WTC11 (cell line): Measurements from ENCODE around the gene LARP4B. TPM values are rescaled to one million over a fixed set of nuclear protein-coding genes. Genes with fewer than 3 reads are reported as not detected.

Experiments
- ATAC-seq: fragments of 200-7000 bp; cut with Tn5 transposase; 2 replicates; pipeline ENCODE4 v1.10.0; 2021; ENCODE audit warnings: mild to moderate bottlenecking, moderate library complexity
- CTCF ChIA-PET: fragments of 300-600 bp; sonication (Branson Sonifier 250); formaldehyde crosslinking; loops from one replicate; lab custom pipeline; 2021; ENCODE audit warnings: antibody characterized with exemption; lab: Charles Lee
- POLR2A ChIA-PET: fragments of 350-600 bp; sonication (Branson Sonifier 250); formaldehyde crosslinking; loops from one replicate; lab custom pipeline; 2021; ENCODE audit warnings: antibody characterized with exemption; lab: Charles Lee
- DNase-seq: peaks from one replicate; pipeline ENCODE4 v3.0.0; 2021; ENCODE audit warnings: low spot score
- H3K27ac Mint-ChIP-seq: 2 replicates; pipeline ENCODE4 v1.8.0; 2021; ENCODE audit warnings: mixed read lengths
- H3K27me3 Mint-ChIP-seq: 2 replicates; pipeline ENCODE4 v1.8.0; 2021; ENCODE audit warnings: low read depth, mild to moderate bottlenecking, moderate library complexity, mixed read lengths
- H3K36me3 Mint-ChIP-seq: 2 replicates; pipeline ENCODE4 v1.8.0; 2021; ENCODE audit warnings: mixed read lengths
- H3K4me1 Mint-ChIP-seq: 2 replicates; pipeline ENCODE4 v1.8.0; 2022; ENCODE audit warnings: mixed read lengths
- H3K4me3 Mint-ChIP-seq: 2 replicates; pipeline ENCODE4 v1.8.0; 2021; ENCODE audit warnings: mild to moderate bottlenecking, moderate library complexity, mixed read lengths
- H3K9me3 Mint-ChIP-seq: 2 replicates; pipeline ENCODE4 v1.8.0; 2021; ENCODE audit warnings: mixed read lengths
- AFF4 ChIP-seq: sonication (generic); formaldehyde crosslinking; IDR thresholded peaks from 2 replicates; pipeline ENCODE4 v1.8.1; 2023; ENCODE audit warnings: mild to moderate bottlenecking, missing genetic modification reagents, borderline replicate concordance
- FOXK1 ChIP-seq: sonication (generic); formaldehyde crosslinking; IDR thresholded peaks from 2 replicates; pipeline ENCODE4 v1.8.0; 2022; ENCODE audit warnings: mild to moderate bottlenecking, moderate library complexity, missing genetic modification reagents
- GABPB1 ChIP-seq: sonication (generic); formaldehyde crosslinking; IDR thresholded peaks from 2 replicates; pipeline ENCODE4 v1.8.1; 2023; ENCODE audit warnings: mild to moderate bottlenecking, missing genetic modification reagents
- MAX ChIP-seq: sonication (generic); formaldehyde crosslinking; IDR thresholded peaks from 2 replicates; pipeline ENCODE4 v1.8.0; 2022; ENCODE audit warnings: mild to moderate bottlenecking, missing genetic modification reagents
- ZBTB21 ChIP-seq: sonication (generic); formaldehyde crosslinking; IDR thresholded peaks from 2 replicates; pipeline ENCODE4 v1.8.1; 2023; ENCODE audit warnings: mild to moderate bottlenecking, missing genetic modification reagents, borderline replicate concordance
- ZNF416 ChIP-seq: fragments of 250-450 bp; sonication (Bioruptor Pico); IDR thresholded peaks from 2 replicates; pipeline ENCODE4 v1.9.0; 2021; ENCODE audit warnings: mild to moderate bottlenecking, inconsistent platforms
- ZNF423 ChIP-seq: fragments of 250-450 bp; sonication (Bioruptor Pico); IDR thresholded peaks from 2 replicates; pipeline ENCODE4 v2.1.2; 2022; ENCODE audit warnings: mild to moderate bottlenecking, moderate library complexity
- ZNF512 ChIP-seq: sonication (generic); formaldehyde crosslinking; IDR thresholded peaks from 2 replicates; pipeline ENCODE4 v1.8.1; 2022; ENCODE audit warnings: missing genetic modification reagents, borderline replicate concordance
- ZSCAN18 ChIP-seq: fragments of 250-450 bp; sonication (Bioruptor Pico); IDR thresholded peaks from 2 replicates; pipeline ENCODE4 v2.1.2; 2022; ENCODE audit warnings: mild to moderate bottlenecking, moderate library complexity
- total RNA-seq: library from RNA; stranded (reverse); gene quantifications from 3 replicates; pipeline ENCODE4 v1.2.3, GENCODE V29; 2021

LARP4B gene
- total RNA-seq, 1 experiment from 2014 or later = 87.1 TPM

- POLR2A ChIA-PET = interaction anchor here (0.6 kb wide), 1 partner anchor 307 kb away, joined by 3 read pairs; no protein-coding TSS in a partner anchor
- H3K27ac Mint-ChIP-seq = no peak overlapping the region
- H3K27me3 Mint-ChIP-seq = peaks cover 15% of the 10 kb centered on the region
- H3K9me3 Mint-ChIP-seq = no peaks in the 10 kb centered on the region
- peak overlapping the region; percentile 53 for H3K4me3 Mint-ChIP-seq
- TF ChIP-seq GABPB1 (CRISPR knock-in tag) = no peak
- peak; percentile 25; the same call in 1 of the 2 replicates for TF ChIP-seq ZNF423 (CRISPR knock-in tag)
- TF ChIP-seq MAX (CRISPR knock-in tag) = no peak
- peak; percentile 3 for ATAC-seq
- no peak for DNase-seq
- H3K4me1 Mint-ChIP-seq = no peaks in the 10 kb centered on the region
- CTCF ChIA-PET = interaction anchor here (0.6 to 1.5 kb wide), 12 partner anchors 9 to 370 kb away, joined by 3 to 7 read pairs (median 3); no protein-coding TSS in a partner anchor
- no peaks in the 10 kb centered on the region for H3K36me3 Mint-ChIP-seq
These were observed 146.2 kb downstream of the LARP4B start for GRCh38 chr10:785089-785860.

GRCh38 chr10:784403-785088 lies 147.0 kb downstream of the LARP4B start:
- H3K4me1 Mint-ChIP-seq = no peaks in the 10 kb centered on the region
- H3K27ac Mint-ChIP-seq = no peak overlapping the region
- POLR2A ChIA-PET = interaction anchor here (0.6 kb wide), 1 partner anchor 308 kb away, joined by 3 read pairs; no protein-coding TSS in a partner anchor
- peaks cover 15% of the 10 kb centered on the region for H3K27me3 Mint-ChIP-seq
- no peaks in the 10 kb centered on the region for H3K9me3 Mint-ChIP-seq
- TF ChIP-seq FOXK1 (CRISPR knock-in tag) = 0 out of 2 replicates have a peak, but pooled peaks have one; percentile 22
- TF ChIP-seq ZNF416 (CRISPR knock-in tag) = no peak
- TF ChIP-seq, all 79 proteins: peak for 1
- CTCF ChIA-PET = interaction anchor here (0.6 to 1.1 kb wide), 10 partner anchors 9 to 369 kb away, joined by 3 to 6 read pairs (median 3); no protein-coding TSS in a partner anchor
- DNase-seq (peak; percentile 46), ATAC-seq (peak; percentile 27)
- H3K36me3 Mint-ChIP-seq = no peaks in the 10 kb centered on the region
- H3K4me3 Mint-ChIP-seq = peak overlapping the region; percentile 53

GRCh38 chr10:782751-783648 lies 148.5 kb downstream of the LARP4B start:
- peaks cover 15% of the 10 kb centered on the region for H3K27me3 Mint-ChIP-seq
- CTCF ChIA-PET = interaction anchor here (0.6 kb wide), 1 partner anchor 47 kb away, joined by 3 read pairs; no protein-coding TSS in a partner anchor
- no peak for ATAC-seq
- peak; percentile 7 for DNase-seq
- no peaks in the 10 kb centered on the region for H3K9me3 Mint-ChIP-seq
- TF ChIP-seq ZBTB21 (CRISPR knock-in tag) = no peak
- no peak for TF ChIP-seq AFF4 (CRISPR knock-in tag)
- TF ChIP-seq ZSCAN18 = no peak
- TF ChIP-seq ZNF512 = no peak
- H3K4me3 Mint-ChIP-seq = no peak overlapping the region
- H3K27ac Mint-ChIP-seq = no peak overlapping the region
- no peaks in the 10 kb centered on the region for H3K4me1 Mint-ChIP-seq
- no peaks in the 10 kb centered on the region for H3K36me3 Mint-ChIP-seq
- POLR2A ChIA-PET = no interaction called here
